Right lobe of liver (tissue), 4 donors: ENCODE results near the gene ZNF672.
"Not testable (repeated sequence)": the region's sequence is repeated elsewhere in the genome, so short reads cannot be mapped to it uniquely, and the experiment has no call there.

Experiments used
- POLR2A ChIP-seq: fragments of 450-650 bp; IDR thresholded peaks from one replicate; pipeline ENCODE4 v1.6.1; 2017; ENCODE audit warnings: antibody characterized with exemption, mild to moderate bottlenecking
- TF ChIP-seq, protein P1 (sequence below), 4 donors: fragments of 200-600 bp in 3 of 4; fragments of 450-650 bp in 1 of 4; IDR thresholded peaks; one replicate each; pipeline versions ENCODE4 v1.5.1 to v1.8.0; 2016 to 2022; ENCODE audit warnings: antibody characterized with exemption in 4 of 4, mild to moderate bottlenecking in 2 of 4
- donor health status: DM: no; HTN: no; CAD: no.
- donor health status: DM: no; HTN: no; CAD: no.
- donor health status: DM: no; HTN: yes; CAD: no.

DNA sequence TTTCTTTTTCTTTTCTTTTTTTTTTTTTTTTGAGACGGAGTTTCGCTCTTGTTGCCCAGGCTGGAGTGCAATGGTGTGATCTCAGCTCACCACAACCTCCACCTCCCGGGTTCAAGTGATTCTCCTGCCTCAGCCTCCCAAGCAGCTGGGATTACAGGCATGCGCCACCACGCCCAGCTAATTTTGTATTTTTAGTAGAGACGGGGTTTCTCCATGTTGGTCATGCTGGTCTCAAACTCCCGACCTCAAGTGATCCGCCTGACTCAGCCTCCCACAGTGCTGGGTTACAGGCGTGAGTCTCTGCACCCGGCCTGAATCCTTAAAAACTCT, 51.9 kb downstream of the ZNF672 start:
- TF ChIP-seq, protein P1, sequence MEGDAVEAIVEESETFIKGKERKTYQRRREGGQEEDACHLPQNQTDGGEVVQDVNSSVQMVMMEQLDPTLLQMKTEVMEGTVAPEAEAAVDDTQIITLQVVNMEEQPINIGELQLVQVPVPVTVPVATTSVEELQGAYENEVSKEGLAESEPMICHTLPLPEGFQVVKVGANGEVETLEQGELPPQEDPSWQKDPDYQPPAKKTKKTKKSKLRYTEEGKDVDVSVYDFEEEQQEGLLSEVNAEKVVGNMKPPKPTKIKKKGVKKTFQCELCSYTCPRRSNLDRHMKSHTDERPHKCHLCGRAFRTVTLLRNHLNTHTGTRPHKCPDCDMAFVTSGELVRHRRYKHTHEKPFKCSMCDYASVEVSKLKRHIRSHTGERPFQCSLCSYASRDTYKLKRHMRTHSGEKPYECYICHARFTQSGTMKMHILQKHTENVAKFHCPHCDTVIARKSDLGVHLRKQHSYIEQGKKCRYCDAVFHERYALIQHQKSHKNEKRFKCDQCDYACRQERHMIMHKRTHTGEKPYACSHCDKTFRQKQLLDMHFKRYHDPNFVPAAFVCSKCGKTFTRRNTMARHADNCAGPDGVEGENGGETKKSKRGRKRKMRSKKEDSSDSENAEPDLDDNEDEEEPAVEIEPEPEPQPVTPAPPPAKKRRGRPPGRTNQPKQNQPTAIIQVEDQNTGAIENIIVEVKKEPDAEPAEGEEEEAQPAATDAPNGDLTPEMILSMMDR (IDR thresholded peaks at IDR 0.05): not testable (repeated sequence)
- not testable (repeated sequence) for TF ChIP-seq POLR2A
